HCT116 (cell line): ENCODE results near the gene CDYL2. TPM values are rescaled to one million over a fixed set of nuclear protein-coding genes. Genes with fewer than 3 reads are reported as not detected.
"Not testable (repeated sequence)": the region's sequence is repeated elsewhere in the genome, so short reads cannot be mapped to it uniquely, and the experiment has no call there.

Source experiments
- ATAC-seq: fragments of 200-7000 bp; cut with Tn5 transposase; 2 replicates; pipeline ENCODE4 v1.9.1; 2020; ENCODE audit warnings: mild to moderate bottlenecking, moderate library complexity
- BruUV-seq: library from RNA; stranded (reverse); fragments of 400-500 nt; replicated peaks from 2 replicates; lab custom pipeline; 2021; lab: Mats Ljungman, UMichigan
- CTCF ChIA-PET: fragments of 300-600 bp; sonication (Branson Sonifier 250); formaldehyde crosslinking; loops from one replicate; lab custom pipeline; 2021; ENCODE audit warnings: antibody characterized with exemption; lab: Charles Lee
- POLR2A ChIA-PET: fragments of 300-600, 350-600 bp; sonication (Branson Sonifier 250); formaldehyde crosslinking; loops from one replicate; lab custom pipeline; 2021; ENCODE audit warnings: antibody characterized with exemption; lab: Charles Lee
- RAD21 ChIA-PET, 2 experiments: fragments of 300-600 bp; sonication (Branson Sonifier 250); formaldehyde crosslinking; loops; one replicate each; lab custom pipeline; 2023; ENCODE audit warnings: low total read pairs in 2 of 2; ENCODE audit not compliant: uncharacterized antibody in 2 of 2, unreplicated experiment in 2 of 2, low non-redundant PET in 1 of 2; lab: Charles Lee
- DNase-seq: peaks from one replicate; pipeline ENCODE4 v3.0.0-alpha.2; 2010; ENCODE audit warnings: low read depth, low spot score
- H2AFZ ChIP-seq: fragments of 200-600 bp; shearing (Covaris generic), sonication (generic); 2 replicates; pipeline ENCODE4 v1.6.1; 2017; ENCODE audit warnings: low read depth, mixed run types, mixed read lengths, antibody characterized with exemption, low read length; ENCODE audit not compliant: poor library complexity, severe bottlenecking
- H3K27ac ChIP-seq: 2 replicates; pipeline ENCODE4 v1.5.1; 2012; ENCODE audit warnings: low read depth, low read length
- H3K27me3 ChIP-seq: fragments of 200-600 bp; sonication (generic); 2 replicates; pipeline ENCODE4 v1.6.1; 2016; ENCODE audit warnings: mixed run types, low read length, mixed read lengths; ENCODE audit not compliant: insufficient read depth
- H3K36me3 ChIP-seq, 2 experiments: fragments of 200-500 bp in 1 of 2; fragments of 200-600 bp in 1 of 2; sonication (Bioruptor generic) in 1 of 2; sonication (generic) in 1 of 2; 2 replicates each; pipeline versions ENCODE4 v1.5.1 to v1.6.1; 2014 to 2016; ENCODE audit warnings: low read length in 2 of 2, inconsistent platforms in 1 of 2, mixed read lengths in 1 of 2, mixed run types in 1 of 2; ENCODE audit not compliant: insufficient read depth in 2 of 2, control insufficient read depth in 1 of 2
- H3K4me1 ChIP-seq, 2 experiments: fragments of 200-600 bp in 1 of 2; sonication (generic) in 1 of 2; 2 replicates each; pipeline versions ENCODE4 v1.5.1 to v1.6.1; 2012 to 2017; ENCODE audit warnings: low read length in 2 of 2, inconsistent platforms in 1 of 2, mild to moderate bottlenecking in 1 of 2, mixed read lengths in 1 of 2, mixed run types in 1 of 2, moderate library complexity in 1 of 2; ENCODE audit not compliant: insufficient read depth in 2 of 2, control insufficient read depth in 1 of 2
- H3K4me2 ChIP-seq: fragments of 200-600 bp; sonication (generic); 2 replicates; pipeline ENCODE4 v1.6.1; 2017; ENCODE audit warnings: mixed run types, low read length, mixed read lengths
- H3K4me3 ChIP-seq, 2 experiments: fragments of 200-600 bp in 1 of 2; sonication (generic) in 1 of 2; replicated peaks in 1 of 2; 2 replicates each; pipeline ENCODE4 v1.5.1; 2011 to 2016; ENCODE audit warnings: low read length in 2 of 2, control low read depth in 1 of 2, low read depth in 1 of 2, mild to moderate bottlenecking in 1 of 2, mixed read lengths in 1 of 2, mixed run types in 1 of 2
- H3K79me2 ChIP-seq: fragments of 200-600 bp; sonication (generic); 2 replicates; pipeline ENCODE4 v1.6.1; 2017; ENCODE audit warnings: mild to moderate bottlenecking, mixed run types, low read length, moderate library complexity, mixed read lengths; ENCODE audit not compliant: insufficient read depth
- H3K9ac ChIP-seq: fragments of 200-600 bp; sonication (generic); 2 replicates; pipeline ENCODE4 v1.6.1; 2016; ENCODE audit warnings: low read length, mixed read lengths
- H3K9me2 ChIP-seq: fragments of 200-600 bp; sonication (generic), shearing (Covaris generic); 2 replicates; pipeline ENCODE4 v1.6.1; 2017; ENCODE audit warnings: mixed run types, mild to moderate bottlenecking, moderate library complexity; ENCODE audit not compliant: insufficient read depth
- H3K9me3 ChIP-seq, 2 experiments: fragments of 200-500 bp in 1 of 2; fragments of 200-600 bp in 1 of 2; sonication (Bioruptor generic) in 1 of 2; sonication (generic) in 1 of 2; 2 replicates each; pipeline ENCODE4 v1.6.1; 2014 to 2017; ENCODE audit warnings: low read length in 2 of 2, mixed read lengths in 2 of 2, inconsistent platforms in 1 of 2, low read depth in 1 of 2, mild to moderate bottlenecking in 1 of 2, mixed run types in 1 of 2, moderate library complexity in 1 of 2; ENCODE audit not compliant: control insufficient read depth in 1 of 2, insufficient read depth in 1 of 2
- H4K20me1 ChIP-seq: fragments of 200-600 bp; sonication (generic), shearing (Covaris generic); 2 replicates; pipeline ENCODE4 v1.6.1; 2017; ENCODE audit warnings: mixed run types, mild to moderate bottlenecking, moderate library complexity; ENCODE audit not compliant: insufficient read depth
- ATF3 ChIP-seq: IDR thresholded peaks from 2 replicates; pipeline ENCODE4 v1.6.1; 2012
- CBX3 ChIP-seq: IDR thresholded peaks from 2 replicates; pipeline ENCODE4 v1.6.1; 2012; ENCODE audit warnings: low read depth
- CEBPB ChIP-seq: IDR thresholded peaks from 2 replicates; pipeline ENCODE4 v1.6.1; 2012; ENCODE audit warnings: low read depth
- ELF1 ChIP-seq: IDR thresholded peaks from 2 replicates; pipeline ENCODE4 v1.6.1; 2012; ENCODE audit warnings: low read depth, borderline replicate concordance
- EZH2 ChIP-seq: fragments of 200-600 bp; sonication (generic); IDR thresholded peaks from 2 replicates; pipeline ENCODE4 v1.6.1; 2017; ENCODE audit warnings: antibody characterized with exemption, mixed run types
- FOSL1 ChIP-seq: IDR thresholded peaks from 2 replicates; pipeline ENCODE4 v1.6.1; 2012; ENCODE audit warnings: low read depth
- MAX ChIP-seq: IDR thresholded peaks from 2 replicates; pipeline ENCODE4 v1.6.1; 2012
- POLR2AphosphoS5 ChIP-seq: IDR thresholded peaks from 2 replicates; pipeline ENCODE4 v1.6.1; 2011; ENCODE audit warnings: mild to moderate bottlenecking, low read depth, low read length, moderate library complexity
- RAD21 ChIP-seq: IDR thresholded peaks from 2 replicates; pipeline ENCODE4 v1.6.1; 2012; ENCODE audit warnings: low read depth, mild to moderate bottlenecking
- SIN3A ChIP-seq: IDR thresholded peaks from 2 replicates; pipeline ENCODE4 v1.6.1; 2012; ENCODE audit warnings: low read depth
- SRF ChIP-seq: IDR thresholded peaks from 2 replicates; pipeline ENCODE4 v1.6.1; 2012; ENCODE audit warnings: low read depth
- TCF7L2 ChIP-seq: IDR thresholded peaks from 2 replicates; pipeline ENCODE4 v1.7.0; 2011; ENCODE audit warnings: borderline replicate concordance, inconsistent platforms; ENCODE audit not compliant: insufficient read depth, insufficient read length; ENCODE audit errors: extremely low read depth
- YY1 ChIP-seq: IDR thresholded peaks from 2 replicates; pipeline ENCODE4 v1.6.1; 2011; ENCODE audit warnings: low read length, low read depth, moderate library complexity, mild to moderate bottlenecking; ENCODE audit not compliant: insufficient replicate concordance; ENCODE audit errors: extremely low read depth
- ZNF274 ChIP-seq: fragments of 200-500 bp; sonication (Bioruptor generic); IDR thresholded peaks from 2 replicates; pipeline ENCODE4 v1.6.1; 2014; ENCODE audit warnings: mild to moderate bottlenecking, low read depth, low read length, inconsistent platforms
- intact Hi-C: fragments of 100-400 bp; cut with micrococcal nuclease; formaldehyde crosslinking; loops from 2 replicates; pipeline ENCODE4 v1.10.0; 2022
- total RNA-seq: library from RNA; stranded (reverse); gene quantifications from one replicate; pipeline ENCODE4 v1.2.1, GENCODE V29; 2021; ENCODE audit not compliant: unreplicated experiment

Gene CDYL2
- total RNA-seq, 1 experiment from 2014 or later, result 0.10 TPM

- H3K4me2 ChIP-seq, H3K4me1 ChIP-seq, H2AFZ ChIP-seq, DNase-seq, H4K20me1 ChIP-seq, H3K36me3 ChIP-seq, H3K9ac ChIP-seq, CTCF ChIA-PET, H3K9me2 ChIP-seq, H3K4me3 ChIP-seq, RAD21 ChIA-PET, H3K79me2 ChIP-seq, POLR2A ChIA-PET, H3K27ac ChIP-seq, intact Hi-C loops, H3K9me3 ChIP-seq, BruUV-seq, H3K27me3 ChIP-seq, ATAC-seq: not testable (repeated sequence)
These were observed 154.1 kb downstream of the CDYL2 start for GRCh38 chr16:80650281-80650680.

GRCh38 chr16:80640316-80640715, 164.1 kb downstream of the CDYL2 start:
- Histone ChIP-seq H3K27me3 (no peaks in the 10 kb centered on the region), H3K4me3 (no peak overlapping the region), H3K9me2 (no peaks in the 10 kb centered on the region), H2AFZ (no peak overlapping the region), H3K4me2 (no peak overlapping the region), H3K9me3 (peaks cover 0 to 4% of the 10 kb centered on the region in 2 experiments; a peak in 2 of 4 replicates), H4K20me1 (no peaks in the 10 kb centered on the region), H3K27ac (no peak overlapping the region), H3K4me1 (no peaks in the 10 kb centered on the region), H3K79me2 (no peaks in the 10 kb centered on the region), H3K36me3 (no peaks in the 10 kb centered on the region), H3K9ac (no peak overlapping the region)
- DNase-seq (no peak), ATAC-seq (no peak)
- no TSS peak for BruUV-seq
- RAD21 ChIA-PET, result no interaction called here
- no peak for TF ChIP-seq FOSL1
- no peak for TF ChIP-seq SRF
- no peak for TF ChIP-seq CEBPB
- TF ChIP-seq TCF7L2, result no peak
- TF ChIP-seq ATF3, result no peak
- TF ChIP-seq ZNF274, result no peak
- TF ChIP-seq MAX, result no peak
- TF ChIP-seq SIN3A, result no peak
- TF ChIP-seq POLR2AphosphoS5, result no peak
- TF ChIP-seq CBX3, result no peak
- TF ChIP-seq ELF1, result no peak
- no peak for TF ChIP-seq EZH2
- TF ChIP-seq RAD21, result no peak
- TF ChIP-seq YY1, result no peak
- POLR2A ChIA-PET, result no interaction called here
- intact Hi-C loops, result no loop called here
- CTCF ChIA-PET, result no interaction called here
